ENCODE data around the gene EMP3.

EMP3 gene

GRCh38 chr19:48318286-48318987, 6.9 kb upstream of the EMP3 start:
- DNase-seq, result no peak

GRCh38 chr19:48319647-48320541, 5.5 kb upstream of the EMP3 start:
- peak; percentile 80 for DNase-seq

- peak; percentile 99 for DNase-seq
Observed at GRCh38 chr19:48321372-48321621, 4.1 kb upstream of the EMP3 start.

- peak; percentile 99 for DNase-seq
Observed at GRCh38 chr19:48321622-48322591, 3.4 kb upstream of the EMP3 start.

- DNase-seq, result peak; percentile 27
Observed at GRCh38 chr19:48329167-48329891, 4.0 kb downstream of the EMP3 start.

GRCh38 chr19:48330012-48330681, 4.8 kb downstream of the EMP3 start:
- DNase-seq, result peak; percentile 98

GRCh38 chr19:48332351-48332661, 7.0 kb downstream of the EMP3 start:
- DNase-seq, result no peak

GRCh38 chr19:48332662-48333466, 7.5 kb downstream of the EMP3 start:
- DNase-seq, result peak; percentile 100

GRCh38 chr19:48333467-48334384, 8.4 kb downstream of the EMP3 start:
- DNase-seq, result peak; percentile 97

GRCh38 chr19:48338253-48338755, 13.0 kb downstream of the EMP3 start:
- no peak for DNase-seq

- no peak for DNase-seq
Observed at GRCh38 chr19:48338802-48339503, 13.6 kb downstream of the EMP3 start.

- DNase-seq, result peak; percentile 53
Observed at GRCh38 chr19:48340995-48341394, 15.6 kb downstream of the EMP3 start.

GRCh38 chr19:48341515-48342413, 16.4 kb downstream of the EMP3 start:
- DNase-seq, result no peak

- no peak for DNase-seq
Observed at GRCh38 chr19:48342414-48342738, 17.0 kb downstream of the EMP3 start.

- DNase-seq, result no peak
Observed at GRCh38 chr19:48342841-48343540, 17.6 kb downstream of the EMP3 start.

- no peak for DNase-seq
Observed at GRCh38 chr19:48344892-48345291, 19.5 kb downstream of the EMP3 start.

- no peak for DNase-seq
Observed at GRCh38 chr19:48346191-48346590, 20.8 kb downstream of the EMP3 start.

- DNase-seq, result no peak
Observed at GRCh38 chr19:48348045-48348444, 22.7 kb downstream of the EMP3 start.
